PC-3 (cell line): ENCODE data around the gene CCNL2.

ENCODE experiments used
- CTCF ChIP-seq: fragments of 300-600 bp; sonication (generic); conservative IDR thresholded peaks from 2 replicates; pipeline ENCODE4 v1.5.1; 2017; ENCODE audit warnings: antibody characterized with exemption, low read depth, mild to moderate bottlenecking, low read length
- EZH2 ChIP-seq: fragments of 300-600 bp; sonication (generic); IDR thresholded peaks from one replicate; pipeline ENCODE4 v1.6.1; 2017; ENCODE audit warnings: antibody characterized with exemption, mild to moderate bottlenecking, low read length; ENCODE audit not compliant: unreplicated experiment

GRCh38 chr1:1435911-1436629 lies 36.9 kb upstream of the CCNL2 start:
- TF ChIP-seq CTCF (no peak), EZH2 (no peak)
